Body of pancreas (tissue), 4 donors: ENCODE data around the gene OGT. TPM values are rescaled to one million over a fixed set of nuclear protein-coding genes. Genes with fewer than 3 reads are reported as not detected.
"Not testable (repeated sequence)": the region's sequence is repeated elsewhere in the genome, so short reads cannot be mapped to it uniquely, and the experiment has no call there.

Experiments used
- ATAC-seq: fragments of 150-250 bp; one replicate; pipeline ENCODE4 v1.9.1; 2016
- DNase-seq, 4 donors: peaks; one replicate each; pipeline ENCODE4 v3.0.0-alpha.2; 2019
- H3K27ac ChIP-seq, 4 donors: fragments of 200-600 bp; sonication (generic); 1 replicate in 3 of 4; 2 replicates in 1 of 4; pipeline versions ENCODE4 v1.5.1 to v1.6.1; 2016 to 2019; ENCODE audit warnings: mild to moderate bottlenecking in 1 of 4, mixed read lengths in 1 of 4, moderate library complexity in 1 of 4
- H3K27me3 ChIP-seq, 2 donors: fragments of 200-600 bp; sonication (generic); one replicate each; pipeline ENCODE4 v1.6.0; 2016; ENCODE audit warnings: mild to moderate bottlenecking in 1 of 2
- H3K36me3 ChIP-seq, 2 donors: fragments of 200-600 bp; sonication (generic); replicated peaks in 1 of 2; 2 replicates each; pipeline ENCODE4 v1.5.1; 2016; ENCODE audit warnings: low read depth in 2 of 2; ENCODE audit not compliant: insufficient read depth in 1 of 2
- H3K4me1 ChIP-seq: fragments of 200-600 bp; sonication (generic); one replicate; pipeline ENCODE4 v1.6.0; 2016
- H3K4me3 ChIP-seq, 2 donors: fragments of 200-600 bp; sonication (generic); 1 replicate in 1 of 2; 2 replicates in 1 of 2; pipeline ENCODE4 v1.5.1; 2016 to 2019
- H3K9me3 ChIP-seq, 3 donors: fragments of 200-600 bp; sonication (generic); 1 replicate in 2 of 3; 2 replicates in 1 of 3; pipeline ENCODE4 v1.5.1; 2016
- CTCF ChIP-seq, 7 experiments: fragments of 450-650 bp in 4 of 7; fragments of 200-600 bp in 3 of 7; sonication (generic) in 3 of 7; IDR thresholded peaks; one replicate each; pipeline ENCODE4 v1.5.1; 2016 to 2019; ENCODE audit warnings: antibody characterized with exemption in 7 of 7
- POLR2A ChIP-seq, 3 donors: fragments of 450-650 bp; IDR thresholded peaks; one replicate each; pipeline ENCODE4 v1.6.1; 2016; ENCODE audit warnings: antibody characterized with exemption in 3 of 3, mild to moderate bottlenecking in 2 of 3
- WGBS, 2 donors: methylation state at CpG; one replicate each; pipeline ENCODE4 v1.1.5; 2017; 5-methylcytosine and 5-hydroxymethylcytosine counted together
- intact Hi-C: fragments of 100-400 bp; cut with DNase I; formaldehyde crosslinking; loops from one replicate; pipeline ENCODE4 v1.15.1; 2023
- total RNA-seq, 2 donors: library from RNA; depleted of rRNA; stranded (reverse); fragments of >200 nt; gene quantifications; one replicate each; pipeline ENCODE4 v1.1.0, GENCODE V29; 2016

OGT gene
- total RNA-seq, 2 donors from 2014 or later = 180 to 184 TPM

GRCh38 chrX:71606536-71607216 lies 73.8 kb downstream of the OGT start:
- intact Hi-C loops = no loop called here
- Histone ChIP-seq H3K4me1 (no peaks in the 10 kb centered on the region), H3K4me3 (no peak overlapping the region), H3K27ac (no peak overlapping the region), H3K36me3 (peaks cover 0 to 6% of the 10 kb centered on the region in 2 donors), H3K9me3 (no peaks in the 10 kb centered on the region), H3K27me3 (no peaks in the 10 kb centered on the region)
- WGBS, 2 donors = 69 to 77% methylated on average over 6 to 8 of the region's 9 CpGs
- DNase-seq (no peak), ATAC-seq (no peak)
- TF ChIP-seq CTCF (IDR thresholded peaks at IDR 0.05) = no peak
- no peak for TF ChIP-seq POLR2A (IDR thresholded peaks at IDR 0.05)

GRCh38 chrX:71607488-71607887 lies 74.6 kb downstream of the OGT start:
- H3K4me3 ChIP-seq = no peak overlapping the region
- peaks cover 0 to 6% of the 10 kb centered on the region in 2 donors for H3K36me3 ChIP-seq
- no peaks in the 10 kb centered on the region for H3K27me3 ChIP-seq
- DNase-seq (no peak), ATAC-seq (no peak)
- no peaks in the 10 kb centered on the region for H3K4me1 ChIP-seq
- H3K9me3 ChIP-seq = no peaks in the 10 kb centered on the region
- intact Hi-C loops = no loop called here
- TF ChIP-seq CTCF (IDR thresholded peaks at IDR 0.05) (no peak), POLR2A (IDR thresholded peaks at IDR 0.05) (no peak)
- H3K27ac ChIP-seq = no peak overlapping the region
- 71 to 94% methylated on average over 2 of the region's 2 CpGs for WGBS, 2 donors

GRCh38 chrX:71609095-71609750 lies 76.3 kb downstream of the OGT start:
- ATAC-seq = no peak

GRCh38 chrX:71611736-71612135 lies 78.8 kb downstream of the OGT start:
- WGBS, 2 donors = 88 to 96% methylated on average over 1 to 8 of the region's 9 CpGs

More at GRCh38 chrX:71609095-71609750, 76.3 kb downstream of the OGT start:
- H3K9me3 ChIP-seq = no peaks in the 10 kb centered on the region
- no peak for DNase-seq
- intact Hi-C loops = no loop called here
- WGBS, 2 donors = 90 to 94% methylated on average over 3 of the region's 3 CpGs
- peaks cover 0 to 6% of the 10 kb centered on the region in 2 donors for H3K36me3 ChIP-seq
- no peak for TF ChIP-seq CTCF (IDR thresholded peaks at IDR 0.05)
- TF ChIP-seq POLR2A (IDR thresholded peaks at IDR 0.05) = no peak
- H3K27me3 ChIP-seq = no peaks in the 10 kb centered on the region
- H3K4me1 ChIP-seq = no peaks in the 10 kb centered on the region
- no peak overlapping the region for H3K4me3 ChIP-seq
- H3K27ac ChIP-seq = no peak overlapping the region

GRCh38 chrX:71612256-71612655 lies 79.4 kb downstream of the OGT start:
- H3K4me1 ChIP-seq = no peaks in the 10 kb centered on the region
- ATAC-seq (no peak), DNase-seq (no peak)
- H3K27me3 ChIP-seq = no peaks in the 10 kb centered on the region
- no peaks in the 10 kb centered on the region for H3K9me3 ChIP-seq
- TF ChIP-seq POLR2A (IDR thresholded peaks at IDR 0.05) (no peak), CTCF (IDR thresholded peaks at IDR 0.05) (no peak)
- intact Hi-C loops = no loop called here
- H3K27ac ChIP-seq = no peak overlapping the region
- 77 to 87% methylated on average over 7 to 8 of the region's 8 CpGs for WGBS, 2 donors
- H3K4me3 ChIP-seq = no peak overlapping the region
- H3K36me3 ChIP-seq = peaks cover 0 to 4% of the 10 kb centered on the region in 2 donors

More at GRCh38 chrX:71611736-71612135, 78.8 kb downstream of the OGT start:
- H3K9me3 ChIP-seq, H3K27ac ChIP-seq, H3K27me3 ChIP-seq, DNase-seq, H3K4me1 ChIP-seq, intact Hi-C loops, ATAC-seq, H3K4me3 ChIP-seq, H3K36me3 ChIP-seq: not testable (repeated sequence)
